Embryonic facial prominence (tissue), 1 donor: ENCODE data around the gene GON7.
"Not testable (repeated sequence)": the region's sequence is repeated elsewhere in the genome, so short reads cannot be mapped to it uniquely, and the experiment has no call there.

Experiments
- DNase-seq: peaks from one replicate; pipeline ENCODE4 v3.0.0-alpha.2; 2016; ENCODE audit errors: extremely low spot score

Gene GON7

GRCh38 chr14:93199031-93199430 lies 7.8 kb downstream of the GON7 start:
- no peak for DNase-seq

DNA sequence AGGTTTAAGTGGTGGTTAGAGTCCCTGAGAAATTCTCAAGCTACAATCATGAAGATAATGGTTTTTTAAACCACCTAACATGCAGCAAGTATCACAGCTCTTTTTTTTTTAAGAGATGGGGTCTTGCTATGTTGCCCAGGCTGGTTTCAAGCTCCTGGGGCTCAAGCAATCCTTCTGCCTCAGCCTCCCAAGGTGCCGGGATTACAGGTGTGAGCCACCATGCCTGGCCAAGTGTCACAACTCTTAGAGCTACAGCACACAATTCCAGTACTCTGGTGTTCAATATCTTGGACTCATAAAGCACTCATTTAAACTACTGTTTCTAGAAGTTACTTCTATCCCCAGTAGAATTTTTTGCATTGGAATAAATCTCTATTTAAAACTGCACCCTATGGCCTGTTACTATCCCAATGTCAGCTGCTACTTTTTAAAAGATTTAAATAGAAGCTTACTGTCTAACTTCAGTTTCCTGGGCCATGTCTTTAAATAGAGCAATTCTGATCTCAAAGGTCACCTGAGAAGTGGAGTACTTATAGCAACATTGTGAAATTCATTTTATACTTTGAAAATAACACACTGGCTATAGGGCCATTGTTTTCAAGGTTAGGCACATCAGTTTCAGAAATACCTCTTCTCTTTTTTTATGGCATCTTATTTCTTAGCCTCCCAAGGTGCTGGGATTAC lies 11.4 kb downstream of the GON7 start:
- no peak for DNase-seq

GRCh38 chr14:93186956-93187355 lies 19.9 kb downstream of the GON7 start:
- DNase-seq: no peak

DNA sequence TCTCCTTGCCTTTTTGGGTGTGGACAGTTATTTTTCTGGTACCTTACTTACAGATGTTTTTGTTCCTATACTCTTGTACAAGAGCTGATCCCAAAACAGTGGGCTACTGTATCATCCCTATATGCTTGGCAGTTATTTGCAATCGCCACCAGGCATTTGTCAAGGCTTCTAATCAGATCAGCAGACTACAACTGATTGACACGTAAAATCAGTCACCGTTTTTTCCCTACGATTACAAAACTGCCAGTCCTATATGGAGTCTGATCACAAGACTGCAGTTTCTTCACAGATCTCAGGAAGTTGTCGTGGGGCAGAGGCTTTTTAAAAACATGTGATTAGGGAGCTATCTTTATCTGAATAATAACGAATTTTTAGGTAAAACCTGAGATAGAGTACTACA lies 20.4 kb downstream of the GON7 start:
- DNase-seq: no peak

GRCh38 chr14:93185349-93185720 lies 21.5 kb downstream of the GON7 start:
- DNase-seq: no peak

- DNase-seq: peak; percentile 68
Measured at GRCh38 chr14:93184391-93185348, 22.2 kb downstream of the GON7 start, which contains the start of the genes LYSET and MOAP1. LYSET (plus strand) TSS chr14:93185317; CDS start chr14:93185406, 89 bp downstream. MOAP1 (minus strand) TSS chr14:93184897; CDS start chr14:93184242, 655 bp downstream.

DNA sequence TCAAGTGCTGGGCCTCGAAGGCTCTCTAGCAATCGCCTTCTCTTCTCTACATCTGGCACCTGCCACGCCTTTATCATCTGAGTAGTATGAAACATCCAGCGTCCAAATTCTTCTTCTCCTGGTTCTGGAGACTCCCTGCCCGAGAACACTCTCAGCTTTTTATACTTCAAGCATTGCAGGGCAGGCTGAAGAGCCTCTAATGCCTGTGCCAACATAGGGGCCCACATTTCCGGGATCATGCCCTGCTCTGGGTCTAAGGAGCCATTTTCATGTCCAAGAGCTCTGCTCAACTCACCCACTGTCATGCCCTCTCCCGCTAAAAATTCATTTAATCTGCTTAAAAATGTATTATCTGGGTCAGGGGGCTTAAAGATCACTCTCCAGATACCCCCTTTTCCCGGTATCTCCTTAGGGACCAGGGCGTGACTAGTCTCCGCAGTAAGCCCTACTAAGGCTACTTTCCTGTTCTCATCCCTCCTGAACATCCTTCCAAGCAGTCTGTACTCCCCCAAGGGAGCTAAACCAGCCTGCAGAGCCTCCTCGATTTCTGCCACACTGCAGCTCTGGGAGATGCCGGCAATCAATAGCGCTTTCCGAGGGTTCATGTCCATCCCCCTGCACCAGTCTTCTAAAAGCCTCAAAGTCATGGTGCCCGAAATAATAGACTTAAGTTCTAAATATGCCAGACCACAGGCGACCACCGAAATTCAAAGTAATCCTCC lies 23.1 kb downstream of the GON7 start:
- no peak for DNase-seq

DNA sequence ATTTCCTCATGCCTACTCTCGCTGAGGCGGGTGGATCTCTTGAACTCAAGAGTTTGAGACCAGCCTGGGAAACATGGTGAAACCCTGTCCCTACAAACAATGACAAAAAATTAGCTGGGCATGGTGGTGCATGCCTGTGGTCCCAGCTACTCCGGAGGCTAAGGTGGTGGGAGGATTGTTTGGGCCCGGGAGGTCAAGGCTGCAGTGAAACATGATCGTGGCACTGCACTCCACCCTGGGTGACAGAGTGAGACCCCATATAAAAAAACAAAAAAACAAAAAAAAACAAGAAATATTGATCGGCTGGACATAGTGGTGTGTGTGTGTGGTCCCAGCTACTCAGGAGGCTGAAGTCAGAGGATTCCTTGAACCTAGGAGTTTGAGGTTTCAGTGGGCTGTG lies 31.4 kb downstream of the GON7 start:
- DNase-seq: no peak

DNA sequence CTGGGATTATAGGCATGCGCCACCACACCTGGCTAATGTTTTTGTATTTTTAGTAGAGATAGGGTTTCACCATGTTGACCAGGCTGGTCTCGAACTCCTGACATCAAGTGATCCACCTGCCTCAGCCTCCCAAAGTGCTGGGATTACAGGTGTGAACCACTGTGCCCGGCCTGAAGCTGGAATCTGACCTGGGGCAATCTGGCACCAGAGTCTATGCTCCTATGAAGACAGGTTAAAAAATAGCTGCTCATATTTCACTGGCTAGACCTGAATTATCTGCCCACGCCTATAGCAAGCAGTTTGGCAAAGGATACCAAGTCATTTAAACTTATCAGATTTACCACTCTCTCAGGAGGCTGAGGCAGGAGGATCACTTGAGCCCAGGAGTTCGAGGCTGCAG lies 32.1 kb downstream of the GON7 start:
- DNase-seq: not testable (repeated sequence)

GRCh38 chr14:93173943-93174395 lies 32.9 kb downstream of the GON7 start:
- DNase-seq: no peak

GRCh38 chr14:93171376-93171775 lies 35.5 kb downstream of the GON7 start:
- DNase-seq: no peak

DNA sequence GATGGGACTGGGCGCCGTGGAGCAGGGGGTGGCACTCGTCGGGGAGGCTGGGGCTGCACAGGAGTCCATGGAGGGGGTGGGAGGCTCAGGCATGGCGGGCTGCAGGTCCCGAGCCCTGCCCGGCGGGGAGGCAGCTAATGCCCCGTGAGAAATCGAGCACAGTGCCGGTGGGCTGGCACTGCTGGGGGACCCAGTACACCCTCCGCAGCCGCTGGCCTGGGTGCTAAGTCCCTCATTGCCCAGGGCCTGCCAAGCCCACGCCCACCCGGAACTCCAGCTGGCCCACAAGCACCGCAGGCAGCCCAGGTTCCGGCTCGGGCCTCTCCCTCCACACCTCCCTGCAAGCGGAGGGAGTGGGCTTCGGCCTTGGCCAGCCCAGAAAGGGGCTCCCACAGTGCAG lies 36.7 kb downstream of the GON7 start:
- not testable (repeated sequence) for DNase-seq

DNA sequence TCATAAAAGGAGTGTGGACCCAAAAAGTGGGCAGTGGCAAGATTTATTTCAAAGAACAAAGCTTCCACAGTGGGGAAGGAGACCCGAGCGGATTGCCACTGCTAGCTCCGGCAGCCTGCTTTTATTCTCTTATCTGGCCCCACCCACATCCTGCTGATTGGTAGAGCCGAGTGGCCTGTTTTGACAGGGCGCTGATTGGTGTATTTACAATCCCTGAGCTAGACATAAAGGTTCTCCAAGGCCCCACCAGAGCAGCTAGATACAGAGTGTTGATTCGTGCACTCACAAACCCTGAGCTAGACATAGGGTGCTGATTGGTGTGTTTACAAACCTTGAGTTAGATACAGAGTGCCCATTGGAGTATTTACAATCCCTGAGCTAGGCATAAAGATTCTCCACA lies 37.2 kb downstream of the GON7 start:
- not testable (repeated sequence) for DNase-seq

DNA sequence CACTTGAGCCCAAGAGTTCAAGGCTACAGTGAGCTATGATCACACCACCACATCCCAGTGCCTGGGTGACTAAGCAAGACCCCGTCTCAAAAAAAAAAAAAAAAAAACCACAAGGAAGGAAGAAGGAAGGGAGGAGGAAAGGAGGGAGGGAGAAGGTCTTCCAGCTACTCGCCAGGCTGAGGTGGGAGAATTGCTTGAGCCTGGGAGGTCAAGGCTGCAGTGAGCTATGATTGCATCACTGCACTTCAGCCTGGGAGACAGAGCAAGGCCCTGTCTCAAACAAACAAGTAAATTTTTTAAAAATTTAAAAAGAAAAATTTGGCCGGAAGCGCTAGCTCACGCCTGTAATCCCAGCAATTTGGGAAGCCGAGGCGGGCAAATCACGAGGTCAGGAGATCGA lies 38.3 kb downstream of the GON7 start:
- DNase-seq: not testable (repeated sequence)

- not testable (repeated sequence) for DNase-seq
Measured at GRCh38 chr14:93165271-93166265, 41.3 kb downstream of the GON7 start.

DNA sequence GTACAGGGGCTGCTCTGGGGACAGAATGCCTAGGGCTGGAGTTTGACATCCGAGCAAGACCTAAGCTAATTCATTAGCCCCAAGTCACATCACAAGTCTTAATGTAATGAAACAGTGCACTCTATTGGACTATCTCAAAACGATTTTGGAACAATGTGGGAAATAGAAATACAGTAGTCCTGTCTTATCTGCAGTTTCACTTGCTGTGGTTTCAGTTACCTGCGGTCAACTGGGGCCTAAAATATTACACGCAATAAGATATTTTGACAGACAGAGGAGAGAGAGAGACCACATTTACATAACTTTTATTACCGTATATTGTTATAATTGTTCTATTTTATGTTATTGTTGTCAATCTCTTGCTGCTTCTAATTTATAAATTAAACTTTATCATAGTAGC lies 43.3 kb downstream of the GON7 start:
- no peak for DNase-seq

DNA sequence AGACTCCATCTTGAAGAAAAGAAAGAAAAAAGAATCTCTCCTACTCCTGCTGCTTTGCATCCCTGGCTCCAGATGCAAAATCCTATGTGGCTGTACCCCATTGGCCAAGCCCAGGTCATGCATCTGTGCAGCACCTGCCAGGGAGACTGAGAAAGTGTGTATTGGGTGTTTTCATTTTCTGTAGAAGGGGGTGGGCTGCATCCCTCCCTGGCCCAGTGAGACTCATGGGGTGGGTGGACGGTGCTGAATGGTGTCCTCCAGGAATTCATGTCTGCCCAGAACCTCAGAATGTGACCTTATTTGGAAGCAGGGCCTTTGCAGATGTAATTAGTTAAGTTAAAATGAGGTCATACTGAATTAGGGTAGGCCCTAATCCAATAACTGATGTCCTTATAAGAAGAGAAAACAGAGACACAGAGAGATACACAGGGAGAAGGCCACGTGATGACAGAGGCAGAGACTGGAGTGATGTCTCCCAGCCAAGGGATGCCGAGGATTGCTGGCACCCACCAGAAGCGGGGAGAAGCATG lies 45.4 kb downstream of the GON7 start:
- DNase-seq: no peak

DNA sequence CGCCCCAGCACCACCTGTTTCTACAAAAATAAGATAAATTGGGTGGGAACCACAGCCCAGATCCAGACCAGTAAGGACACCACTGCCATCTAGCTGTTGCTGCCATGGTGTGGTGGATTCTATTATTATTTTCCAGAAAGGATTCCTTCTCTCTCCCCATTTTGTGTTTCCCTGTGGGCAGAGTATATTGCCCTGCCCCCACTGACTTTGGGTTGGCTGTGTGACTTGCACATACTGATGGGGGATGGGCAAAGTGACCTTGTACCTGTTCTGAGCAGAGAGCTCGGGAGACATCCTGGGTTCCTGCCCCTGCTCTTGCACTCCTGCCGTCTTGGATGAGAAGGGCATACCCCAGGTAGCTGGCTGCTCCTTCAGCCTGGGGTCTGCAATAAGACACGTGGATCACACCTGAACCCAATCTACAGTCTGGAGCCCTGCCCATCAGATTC lies 46.5 kb downstream of the GON7 start:
- DNase-seq: no peak

- DNase-seq: not testable (repeated sequence)
Measured at GRCh38 chr14:93159625-93160352, 47.1 kb downstream of the GON7 start.

DNA sequence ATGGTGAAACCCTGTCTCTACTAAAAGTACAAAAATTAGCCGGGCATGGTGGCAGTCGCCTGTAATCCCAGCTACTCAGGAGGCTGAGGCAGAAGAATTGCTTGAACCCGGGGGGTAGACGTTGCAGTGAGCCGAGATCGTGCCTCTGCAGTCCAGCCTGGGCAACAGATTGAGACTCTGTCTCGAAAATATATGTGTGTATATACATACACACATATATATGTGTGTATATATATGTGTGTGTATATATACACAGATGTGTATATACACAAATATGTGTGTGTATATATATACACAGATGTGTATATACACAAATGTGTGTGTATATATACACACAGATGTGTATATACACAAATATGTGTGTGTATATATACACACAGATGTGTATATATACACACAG lies 48.5 kb downstream of the GON7 start:
- DNase-seq: not testable (repeated sequence)
